ENCODE measurements around the gene CARS2.

The CARS2 gene

DNA sequence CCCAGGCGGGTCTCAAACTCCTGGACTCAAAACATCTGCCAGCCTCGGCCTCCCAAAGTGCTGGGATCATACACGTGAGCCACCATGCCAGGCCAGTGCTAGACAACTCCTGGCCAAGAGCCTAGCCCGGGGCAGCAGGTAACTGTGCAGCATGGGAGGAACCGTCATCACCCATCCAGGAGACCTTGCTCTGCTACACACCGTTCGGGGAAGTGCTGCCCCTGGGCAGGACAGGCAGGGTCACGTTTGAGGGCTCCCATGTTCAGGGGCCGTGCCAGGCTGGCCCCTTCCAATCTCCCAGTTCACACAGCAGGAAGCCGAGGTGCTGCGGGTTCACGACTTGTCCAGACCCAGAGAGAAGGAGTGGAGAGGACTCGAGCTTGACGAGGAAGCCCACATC lies 55.5 kb downstream of the CARS2 start:
- no peak for DNase-seq

GRCh38 chr13:110649551-110649950 lies 56.4 kb downstream of the CARS2 start:
- no peak for DNase-seq

DNA sequence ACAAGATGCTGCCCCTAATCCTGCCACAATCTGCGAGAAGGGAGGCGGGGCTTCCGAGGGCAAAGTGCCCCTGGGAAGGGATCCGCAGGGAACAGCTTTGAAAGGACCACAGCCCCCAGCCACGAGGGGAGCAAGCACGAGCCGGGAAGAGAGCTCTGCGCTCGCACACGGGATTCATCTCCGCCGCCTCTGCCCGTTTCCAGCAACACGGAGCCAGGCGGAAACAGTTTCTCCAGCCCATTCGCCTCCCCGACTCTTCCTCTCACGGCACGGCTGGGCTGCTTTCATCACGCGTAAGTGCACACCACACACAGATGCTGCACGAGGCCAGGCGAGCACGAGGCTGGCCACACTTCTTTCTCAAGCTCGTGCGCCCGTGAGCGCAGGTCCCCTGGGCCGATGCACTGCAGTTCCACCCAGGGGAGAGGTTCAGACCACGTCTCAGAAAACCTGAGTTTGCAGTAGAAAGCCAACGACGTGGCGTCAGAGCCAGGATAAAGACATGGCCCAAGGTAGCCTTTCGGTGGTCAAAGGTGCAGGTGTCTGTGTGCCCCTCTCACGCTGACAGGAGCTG lies 57.0 kb downstream of the CARS2 start:
- no peak for DNase-seq

- no peak for DNase-seq
Measured at GRCh38 chr13:110648146-110648819, 57.6 kb downstream of the CARS2 start.

GRCh38 chr13:110647365-110647737 lies 58.6 kb downstream of the CARS2 start:
- no peak for DNase-seq

DNA sequence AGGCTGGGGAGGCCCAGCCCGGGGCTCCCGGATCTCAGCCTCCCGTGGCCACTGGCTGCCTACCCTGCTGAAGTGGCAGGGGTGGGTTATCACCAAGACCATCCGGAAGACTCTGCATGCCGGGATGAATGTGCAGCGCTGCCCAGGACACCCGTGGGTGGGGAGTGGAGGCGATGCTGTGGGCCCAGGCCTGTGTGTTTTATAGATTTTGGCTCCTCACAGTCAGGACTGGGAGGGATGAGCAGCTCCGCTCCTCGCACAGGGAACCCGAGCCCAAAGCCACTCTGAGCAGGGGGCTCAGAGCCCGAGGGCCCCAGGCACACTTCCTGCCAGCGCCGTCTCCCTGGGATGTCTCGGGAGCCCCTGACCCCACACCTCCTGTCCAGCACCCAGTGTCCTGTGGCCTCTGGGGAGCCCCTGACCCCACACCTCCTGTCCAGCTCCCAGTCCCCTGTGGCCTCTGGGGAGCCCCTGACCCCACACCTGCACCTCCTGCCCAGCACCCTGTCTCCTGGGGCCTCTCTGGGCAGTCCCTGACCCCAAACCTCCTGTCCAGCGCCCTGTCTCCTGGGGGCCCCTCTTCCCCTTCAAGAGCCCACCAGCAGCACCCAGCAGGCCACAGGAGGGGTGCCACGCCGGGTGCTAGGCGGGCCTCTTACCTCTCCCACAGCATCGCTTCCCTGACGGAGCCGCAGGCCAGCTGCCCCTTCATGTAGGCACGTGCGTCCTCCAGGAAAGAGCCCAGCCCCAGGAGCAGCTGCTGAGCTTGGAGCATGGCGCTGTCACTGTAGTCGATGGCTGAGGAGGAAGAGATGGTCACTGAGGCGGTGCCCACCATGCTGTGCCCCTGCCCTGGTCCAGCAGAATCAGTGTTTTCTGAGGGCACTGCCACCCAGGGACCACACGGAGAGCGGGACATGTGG lies 59.2 kb downstream of the CARS2 start:
- no peak for DNase-seq

DNA sequence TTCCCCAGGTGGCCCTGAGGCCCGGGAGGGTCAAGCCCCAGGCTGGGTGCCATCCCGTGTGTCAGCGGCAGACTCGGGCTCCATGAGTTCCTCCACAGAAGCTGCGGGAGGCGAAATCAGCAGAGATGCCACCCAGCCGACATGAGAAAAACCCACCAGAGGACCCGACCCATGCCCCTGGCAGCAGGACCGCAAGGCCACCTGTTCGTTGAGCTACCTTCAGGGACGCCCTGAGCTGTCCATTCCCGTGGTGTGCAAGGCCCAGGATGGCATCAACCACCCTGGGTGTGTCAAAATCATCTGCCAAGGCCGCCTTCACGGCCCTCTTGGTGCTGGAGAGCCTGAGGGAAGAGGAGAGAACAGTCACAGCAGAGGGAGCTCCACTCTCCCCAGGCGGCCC lies 60.2 kb downstream of the CARS2 start:
- DNase-seq: no peak

GRCh38 chr13:110644892-110645521 lies 60.9 kb downstream of the CARS2 start:
- DNase-seq: peak; percentile 37 to 40

DNA sequence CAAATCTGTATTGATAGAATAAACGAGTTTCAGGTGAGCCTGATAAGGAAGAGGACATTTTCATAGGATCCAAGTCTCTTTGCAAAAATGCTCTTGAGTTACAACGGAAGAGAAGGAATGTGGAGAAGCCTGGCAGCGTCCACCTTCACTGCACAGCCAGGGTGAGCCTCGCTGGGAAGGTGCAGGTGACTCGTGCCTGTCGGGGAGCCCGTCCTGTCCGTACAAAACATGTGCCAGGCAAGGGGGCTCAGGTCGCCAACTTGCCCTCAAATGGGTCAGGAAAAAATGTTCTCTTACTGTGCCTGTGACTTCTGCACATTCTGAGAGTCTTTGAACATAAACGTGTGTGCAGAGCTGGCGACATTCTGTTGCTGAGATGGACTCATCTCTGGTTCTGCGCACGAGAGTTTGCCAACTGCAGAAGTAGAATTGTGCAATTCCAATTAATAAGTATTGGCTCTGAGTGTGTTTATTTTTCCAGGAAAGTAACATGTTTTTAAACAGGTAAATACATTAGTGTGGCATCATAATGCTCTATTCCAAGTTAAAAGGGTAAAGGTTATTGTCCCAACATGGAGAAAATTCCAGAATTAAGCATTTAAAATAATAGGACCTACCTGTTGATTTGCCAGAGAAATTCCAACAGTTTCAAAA lies 62.0 kb downstream of the CARS2 start:
- no peak for DNase-seq

DNA sequence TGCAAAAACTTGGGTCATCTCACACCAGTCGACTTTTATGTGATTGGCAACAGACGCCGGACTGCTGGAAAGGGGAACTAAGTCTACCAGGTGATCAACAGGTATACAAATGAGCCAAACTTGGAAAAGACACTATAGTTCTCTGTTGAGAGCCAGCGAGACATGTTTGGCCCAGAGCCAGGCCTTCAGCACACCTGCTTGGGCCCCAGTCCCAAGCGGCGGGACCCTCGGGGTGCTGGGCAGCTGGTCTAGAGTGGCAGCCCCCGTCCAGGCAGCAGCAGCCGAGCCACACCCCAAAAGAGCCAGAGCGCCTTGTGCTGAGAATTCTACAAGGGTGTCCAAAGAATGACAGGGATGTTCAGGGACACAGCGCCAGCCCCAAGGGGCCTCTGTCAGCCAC lies 62.6 kb downstream of the CARS2 start:
- DNase-seq: no peak

GRCh38 chr13:110642291-110642981 lies 63.5 kb downstream of the CARS2 start:
- no peak for DNase-seq

DNA sequence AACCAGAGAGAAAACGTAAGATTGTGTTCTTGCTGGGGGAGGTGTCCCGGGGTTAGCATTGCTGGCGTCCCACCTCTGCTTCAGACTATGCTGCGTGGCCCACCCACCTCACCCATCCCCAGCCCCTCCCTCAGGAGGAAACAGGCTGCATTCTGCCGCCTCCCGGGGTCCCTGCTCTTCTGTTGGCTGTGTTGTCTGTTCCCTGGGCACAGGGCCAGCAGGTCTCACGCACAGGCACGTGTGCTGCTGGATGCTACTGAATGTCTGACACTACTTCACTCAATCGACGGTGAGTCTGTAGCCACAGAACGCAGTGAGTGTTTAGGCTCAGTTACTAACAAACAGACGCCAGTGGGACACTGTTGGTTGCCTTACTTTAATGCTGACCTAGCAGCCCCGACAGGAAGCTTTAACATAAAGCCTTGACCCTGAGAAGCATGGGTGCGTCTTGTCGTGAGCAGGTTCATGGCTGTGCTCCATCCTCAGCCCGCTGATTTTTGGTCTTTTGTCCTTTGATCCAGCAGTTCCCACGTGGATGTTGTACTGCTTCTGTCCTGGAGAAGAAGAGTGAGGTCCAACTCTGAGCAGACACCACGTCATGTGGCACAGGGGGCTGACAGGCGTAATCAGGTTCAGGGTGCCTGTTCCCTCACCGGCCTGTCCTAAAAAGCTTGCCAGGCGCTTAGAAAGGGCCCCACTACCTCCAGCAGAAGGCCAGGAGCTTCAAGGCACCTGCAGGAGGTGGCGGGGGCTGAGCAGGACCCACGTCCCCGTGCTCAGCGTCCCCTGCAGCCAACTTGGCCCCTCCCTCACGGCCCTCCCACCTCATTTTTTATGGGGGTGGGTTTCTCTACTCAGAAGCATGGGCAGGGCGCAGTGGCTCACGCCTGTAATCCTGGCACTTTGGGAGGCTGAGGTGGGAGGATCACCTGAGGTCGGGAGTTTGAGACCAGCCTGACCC lies 64.6 kb downstream of the CARS2 start:
- DNase-seq: no peak

DNA sequence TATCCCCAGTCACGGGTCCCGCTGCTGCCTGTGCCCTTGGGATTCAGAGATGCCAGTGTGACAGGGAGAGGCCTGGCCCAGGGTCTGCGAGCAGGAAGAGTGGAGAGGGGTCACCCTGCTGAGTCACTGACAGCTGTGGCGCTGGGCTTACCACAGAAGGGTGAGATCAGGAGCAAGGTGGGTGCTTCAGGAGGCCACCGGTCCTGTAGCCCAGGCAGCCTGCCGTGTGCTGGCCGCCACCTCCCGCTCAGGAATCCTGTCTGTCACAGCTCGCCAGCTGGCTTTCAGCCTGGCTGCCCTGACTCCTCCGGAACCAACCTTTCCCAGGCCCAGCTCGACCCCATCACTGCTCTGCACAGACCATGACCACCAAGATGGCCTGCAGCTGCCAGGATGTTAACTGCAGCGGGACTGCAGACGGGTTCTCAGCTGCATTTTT lies 65.3 kb downstream of the CARS2 start:
- DNase-seq: no peak

- DNase-seq: no peak
Measured at GRCh38 chr13:110639935-110640334, 66.0 kb downstream of the CARS2 start.

- DNase-seq: no peak
Measured at GRCh38 chr13:110638814-110639806, 66.8 kb downstream of the CARS2 start.

GRCh38 chr13:110638257-110638656 lies 67.7 kb downstream of the CARS2 start:
- DNase-seq: no peak

DNA sequence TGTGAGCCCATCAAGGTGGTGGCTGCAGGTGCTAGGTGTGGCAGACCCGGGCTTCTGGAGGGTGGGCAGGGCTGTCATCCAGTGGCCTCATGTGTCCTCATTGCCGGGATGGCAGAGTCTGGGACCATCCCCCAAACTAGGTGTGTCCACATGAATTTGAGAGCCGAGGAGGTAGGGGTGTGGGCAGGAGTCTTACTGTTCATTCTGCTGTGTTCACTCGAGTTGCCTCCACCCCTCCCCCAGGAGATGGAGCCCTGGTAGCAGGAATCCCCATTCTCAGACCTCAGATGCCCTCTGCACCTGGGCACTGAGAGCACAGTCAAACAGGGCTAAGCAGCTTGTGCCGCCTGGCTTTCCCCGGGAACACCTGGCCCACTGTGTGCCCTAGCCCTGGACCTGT lies 68.2 kb downstream of the CARS2 start:
- no peak for DNase-seq

- no peak for DNase-seq
Measured at GRCh38 chr13:110637275-110637674, 68.6 kb downstream of the CARS2 start.

DNA sequence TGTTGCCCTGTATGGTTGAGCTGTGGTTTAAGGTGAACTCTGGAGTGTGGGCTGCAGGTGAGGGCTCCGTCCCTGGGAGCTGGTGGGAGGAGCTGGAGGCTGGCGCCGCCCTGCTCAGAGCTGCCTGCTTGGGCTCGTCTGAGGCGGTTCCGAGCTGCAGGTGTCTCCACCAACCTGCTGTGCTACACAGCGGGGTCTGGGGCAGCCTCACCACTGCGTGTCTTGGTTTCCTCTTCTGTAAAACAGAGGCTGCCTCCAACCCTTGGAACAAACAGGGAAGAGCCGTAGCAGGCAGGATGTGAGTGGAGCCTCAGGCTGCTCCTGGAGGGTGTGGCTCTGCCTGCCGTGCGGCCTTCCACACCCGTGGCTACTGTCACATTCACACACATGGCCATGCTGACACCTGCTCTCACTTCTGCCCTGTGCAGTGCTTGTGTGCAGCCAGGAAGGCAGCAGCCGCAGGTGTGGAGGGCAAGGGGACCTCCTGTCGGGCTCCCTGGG lies 69.2 kb downstream of the CARS2 start:
- DNase-seq: no peak

All from stimulated activated CD4-positive, alpha-beta T cell treated with anti-CD3 and anti-CD28 coated beads, Interleukin-2, amount 100 ng/mL, for 24 hours (primary cell).